Activated CD4-positive, alpha-beta T cell treated with anti-CD3 and anti-CD28 coated beads, Interleukin-2, amount 10 ng/mL, durations not matched to agents 24 days and 14 days (primary cell): ENCODE measurements around the gene GAB2. TPM values are rescaled to one million over a fixed set of nuclear protein-coding genes. Genes with fewer than 3 reads are reported as not detected.

Source experiments
- DNase-seq: peaks from one replicate; pipeline ENCODE4 v3.0.0; 2022
- H3K27ac Mint-ChIP-seq: one replicate; pipeline ENCODE4 v1.8.0; 2022; ENCODE audit warnings: mild to moderate bottlenecking, mixed read lengths
- H3K27me3 Mint-ChIP-seq: one replicate; pipeline ENCODE4 v1.8.0; 2022; ENCODE audit warnings: mixed read lengths
- H3K36me3 Mint-ChIP-seq: one replicate; pipeline ENCODE4 v1.8.0; 2022; ENCODE audit warnings: low read depth, mild to moderate bottlenecking, mixed read lengths
- H3K4me1 Mint-ChIP-seq: one replicate; pipeline ENCODE4 v1.8.0; 2021; ENCODE audit warnings: mixed read lengths
- H3K4me3 Mint-ChIP-seq: one replicate; pipeline ENCODE4 v1.8.0; 2022; ENCODE audit warnings: mild to moderate bottlenecking, moderate library complexity, mixed read lengths
- H3K9me3 Mint-ChIP-seq: one replicate; pipeline ENCODE4 v1.8.0; 2021; ENCODE audit warnings: mixed read lengths
- intact Hi-C: fragments of 100-400 bp; cut with micrococcal nuclease; formaldehyde crosslinking; loops from one replicate; pipeline ENCODE4 v1.15.1; 2023
- total RNA-seq: library from RNA; stranded (reverse); gene quantifications from 2 replicates; pipeline ENCODE4 v1.2.3, GENCODE V29; 2022

The GAB2 gene
- total RNA-seq, 1 donor from 2014 or later, result 16.1 TPM

DNA sequence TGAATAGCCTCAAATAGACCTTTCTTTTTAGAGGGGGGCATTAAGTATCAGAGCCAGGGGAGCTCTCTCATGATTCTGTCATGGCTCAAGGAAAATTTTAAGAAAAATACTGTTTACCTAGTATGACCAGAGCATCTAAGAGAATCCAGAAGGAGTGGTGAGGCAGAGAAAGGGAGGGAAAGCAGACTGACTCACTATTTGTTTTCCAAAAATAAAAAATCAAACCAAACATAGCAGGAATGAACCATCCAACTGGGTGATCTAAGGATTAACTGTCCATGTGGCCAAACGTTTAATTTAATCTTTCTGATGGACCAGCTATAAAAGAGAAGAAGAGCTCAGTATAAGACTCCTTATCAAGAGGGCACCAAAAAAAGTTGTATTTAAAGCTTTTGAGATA, 70.8 kb downstream of the GAB2 start:
- no peak overlapping the region for H3K27ac Mint-ChIP-seq
- H3K36me3 Mint-ChIP-seq, result peaks cover 24% of the 10 kb centered on the region
- intact Hi-C loops, result loop anchor here (5.0 kb wide), 1 partner anchor 46 kb away; no protein-coding TSS in a partner anchor
- no peak overlapping the region for H3K4me3 Mint-ChIP-seq
- H3K4me1 Mint-ChIP-seq, result peaks cover 58% of the 10 kb centered on the region
- DNase-seq, result no peak
- peaks cover 14% of the 10 kb centered on the region for H3K9me3 Mint-ChIP-seq
- H3K27me3 Mint-ChIP-seq, result no peaks in the 10 kb centered on the region

DNA sequence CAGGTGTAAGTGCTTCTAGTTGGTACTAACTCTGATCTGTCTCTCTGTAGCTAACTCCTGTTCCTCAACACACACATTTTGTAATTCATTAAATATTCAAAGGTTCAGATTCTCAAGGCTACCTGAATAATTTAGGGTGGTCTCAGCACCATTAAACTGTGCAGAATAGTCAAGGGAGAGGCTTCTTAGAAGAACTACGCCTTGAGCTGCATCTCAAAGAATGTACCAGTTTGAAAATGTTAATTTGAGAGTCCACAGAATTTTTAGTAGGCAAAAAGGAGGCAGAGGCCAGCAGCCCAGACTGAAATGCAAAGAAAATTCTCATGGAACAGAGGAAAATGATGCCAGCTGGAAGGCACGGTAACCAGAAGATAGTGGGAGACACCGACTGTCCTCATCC, 72.2 kb downstream of the GAB2 start:
- no peak overlapping the region for H3K27ac Mint-ChIP-seq
- H3K36me3 Mint-ChIP-seq, result peaks cover 28% of the 10 kb centered on the region
- DNase-seq, result no peak
- peaks cover 62% of the 10 kb centered on the region for H3K4me1 Mint-ChIP-seq
- peaks cover 19% of the 10 kb centered on the region for H3K9me3 Mint-ChIP-seq
- H3K27me3 Mint-ChIP-seq, result no peaks in the 10 kb centered on the region
- intact Hi-C loops, result loop anchor here (5.0 kb wide), 1 partner anchor 47 kb away; no protein-coding TSS in a partner anchor
- no peak overlapping the region for H3K4me3 Mint-ChIP-seq

DNA sequence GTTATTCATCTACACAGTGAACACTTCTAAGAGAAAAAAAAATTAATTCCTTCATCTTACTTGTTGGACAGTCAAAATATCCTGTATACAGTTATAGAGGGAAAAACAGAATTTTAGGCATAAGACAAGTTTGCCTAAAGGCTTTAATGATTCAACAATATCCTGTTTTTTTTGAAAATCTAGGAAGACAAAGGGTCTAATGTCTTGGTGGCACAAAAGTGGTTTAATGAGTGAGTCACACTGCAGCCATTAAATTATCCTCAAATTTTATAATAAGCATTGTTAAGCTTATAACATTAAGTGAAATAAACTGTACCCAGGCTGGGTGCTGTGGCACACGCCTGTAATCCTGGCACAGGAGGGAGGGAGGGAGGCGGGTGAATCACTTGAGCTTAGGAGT, 72.9 kb downstream of the GAB2 start:
- DNase-seq, result no peak
- Mint-ChIP-seq H3K4me1 (peaks cover 63% of the 10 kb centered on the region), H3K27me3 (no peaks in the 10 kb centered on the region), H3K9me3 (peaks cover 19% of the 10 kb centered on the region), H3K36me3 (peaks cover 27% of the 10 kb centered on the region), H3K4me3 (no peak overlapping the region), H3K27ac (no peak overlapping the region)
- intact Hi-C loops, result loop anchor here (5.0 kb wide), 2 partner anchors 48 to 83 kb away; no protein-coding TSS in a partner anchor

GRCh38 chr11:78344094-78344493, 73.5 kb downstream of the GAB2 start:
- no peak for DNase-seq
- Mint-ChIP-seq H3K4me1 (peaks cover 64% of the 10 kb centered on the region), H3K27me3 (no peaks in the 10 kb centered on the region), H3K36me3 (peaks cover 29% of the 10 kb centered on the region), H3K9me3 (peaks cover 21% of the 10 kb centered on the region), H3K4me3 (no peak overlapping the region), H3K27ac (no peak overlapping the region)
- intact Hi-C loops, result loop anchor here (5.0 kb wide), 1 partner anchor 83 kb away; no protein-coding TSS in a partner anchor

DNA sequence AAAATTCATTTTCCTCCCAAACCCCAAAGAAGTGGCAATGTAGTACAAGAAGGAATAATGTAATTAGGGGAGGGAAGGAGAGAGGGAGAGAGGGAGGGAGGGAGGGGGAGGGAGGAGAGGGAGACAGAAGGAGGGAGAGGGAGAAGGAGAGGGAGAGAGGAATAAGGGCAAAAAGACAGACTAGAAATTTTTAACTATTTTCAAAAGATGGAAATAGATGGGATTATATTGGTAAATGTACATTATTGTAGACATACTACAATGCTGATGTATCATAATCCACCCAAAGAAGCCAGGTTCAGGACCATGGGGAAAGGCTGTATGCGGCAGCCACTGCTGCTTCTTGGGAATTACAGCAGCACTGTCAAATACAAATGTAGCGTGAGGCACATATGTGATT, 74.3 kb downstream of the GAB2 start:
- Mint-ChIP-seq H3K9me3 (peaks cover 19% of the 10 kb centered on the region), H3K4me1 (peaks cover 64% of the 10 kb centered on the region), H3K27me3 (no peaks in the 10 kb centered on the region), H3K27ac (no peak overlapping the region), H3K4me3 (no peak overlapping the region), H3K36me3 (peaks cover 29% of the 10 kb centered on the region)
- intact Hi-C loops, result loop anchor here (5.0 kb wide), 1 partner anchor 84 kb away; no protein-coding TSS in a partner anchor
- no peak for DNase-seq

GRCh38 chr11:78341841-78342240, 75.8 kb downstream of the GAB2 start:
- intact Hi-C loops, result loop anchor here (5.0 kb wide), 1 partner anchor 85 kb away; no protein-coding TSS in a partner anchor
- H3K4me3 Mint-ChIP-seq, result peak overlapping the region; percentile 14
- H3K27me3 Mint-ChIP-seq, result no peaks in the 10 kb centered on the region
- DNase-seq, result no peak
- peaks cover 72% of the 10 kb centered on the region for H3K4me1 Mint-ChIP-seq
- H3K36me3 Mint-ChIP-seq, result peaks cover 26% of the 10 kb centered on the region
- peak overlapping the region; percentile 60 for H3K27ac Mint-ChIP-seq
- peaks cover 18% of the 10 kb centered on the region for H3K9me3 Mint-ChIP-seq

DNA sequence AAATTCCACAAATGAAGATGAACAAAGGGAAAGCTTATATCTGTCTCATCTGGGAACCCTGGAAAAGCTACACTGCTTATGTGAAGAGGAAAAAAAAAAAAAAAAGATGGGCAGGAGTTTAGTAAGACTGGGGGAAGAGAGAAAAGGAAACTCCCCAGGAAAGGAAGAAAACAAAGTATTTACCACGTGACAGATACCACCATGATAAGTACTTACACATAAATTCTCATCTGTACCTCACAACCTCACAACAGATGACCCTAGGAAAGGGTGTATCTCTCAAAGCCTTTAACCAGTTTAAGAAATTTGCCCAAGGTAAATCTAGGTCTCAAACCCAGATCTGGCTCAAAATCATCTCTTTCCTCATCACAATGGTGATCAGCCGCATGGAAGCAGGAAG, 77.1 kb downstream of the GAB2 start:
- Mint-ChIP-seq H3K36me3 (peaks cover 25% of the 10 kb centered on the region), H3K9me3 (peaks cover 12% of the 10 kb centered on the region), H3K27me3 (no peaks in the 10 kb centered on the region), H3K27ac (peak overlapping the region; percentile 94), H3K4me1 (peaks cover 66% of the 10 kb centered on the region), H3K4me3 (peak overlapping the region; percentile 69)
- DNase-seq, result no peak
- intact Hi-C loops, result loop anchor here (1.0 to 5.0 kb wide), 2 partner anchors 8 to 87 kb away; no protein-coding TSS in a partner anchor

DNA sequence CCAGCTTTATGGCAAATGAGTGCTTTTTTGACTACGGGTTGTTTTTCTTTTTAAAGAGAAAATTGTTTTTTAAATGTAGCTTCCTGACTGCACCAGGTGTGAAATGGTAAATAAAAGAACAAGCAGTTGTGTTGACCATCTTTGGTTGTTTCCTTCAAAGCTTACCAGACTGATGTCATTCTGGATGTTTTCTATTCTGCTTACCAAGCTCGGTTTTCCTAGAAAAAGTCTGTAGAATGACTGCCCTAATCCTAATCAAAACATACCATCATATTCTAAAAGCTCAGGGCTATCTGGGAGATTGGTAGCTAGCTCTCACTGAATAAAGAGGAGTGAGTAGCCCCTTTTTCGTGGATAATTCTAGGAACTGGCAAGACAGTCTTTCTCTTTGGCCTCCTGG, 77.7 kb downstream of the GAB2 start:
- H3K9me3 Mint-ChIP-seq, result peaks cover 18% of the 10 kb centered on the region
- H3K27ac Mint-ChIP-seq, result peak overlapping the region; percentile 94
- H3K4me1 Mint-ChIP-seq, result peaks cover 66% of the 10 kb centered on the region
- intact Hi-C loops, result loop anchor here (1.0 to 5.0 kb wide), 4 partner anchors 8 to 87 kb away; partner anchors contain the start of gene GAB2
- peaks cover 30% of the 10 kb centered on the region for H3K36me3 Mint-ChIP-seq
- peak overlapping the region; percentile 69 for H3K4me3 Mint-ChIP-seq
- no peaks in the 10 kb centered on the region for H3K27me3 Mint-ChIP-seq
- no peak for DNase-seq

DNA sequence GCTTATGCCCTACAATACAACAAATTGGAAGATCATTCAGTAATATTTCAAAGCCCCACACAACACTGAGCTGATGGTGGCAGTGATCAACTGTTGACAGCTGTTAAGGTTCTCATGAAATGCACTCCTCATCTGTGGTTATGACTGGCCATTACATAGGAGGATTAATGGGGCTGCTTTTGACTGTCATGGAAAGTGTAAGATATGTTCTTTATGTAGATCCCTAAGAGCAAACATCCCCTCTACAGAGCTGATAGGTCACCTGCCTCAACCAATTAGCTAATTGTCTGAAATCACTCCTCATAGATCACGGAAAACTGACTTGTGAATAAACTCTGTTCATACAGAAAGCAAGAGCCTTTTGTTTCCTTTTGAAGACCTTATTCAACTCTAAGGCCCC, 78.1 kb downstream of the GAB2 start:
- H3K36me3 Mint-ChIP-seq, result peaks cover 32% of the 10 kb centered on the region
- H3K4me3 Mint-ChIP-seq, result peak overlapping the region; percentile 69
- DNase-seq, result peak; percentile 70
- peak overlapping the region; percentile 94 for H3K27ac Mint-ChIP-seq
- no peaks in the 10 kb centered on the region for H3K27me3 Mint-ChIP-seq
- peaks cover 70% of the 10 kb centered on the region for H3K4me1 Mint-ChIP-seq
- peaks cover 23% of the 10 kb centered on the region for H3K9me3 Mint-ChIP-seq
- intact Hi-C loops, result loop anchor here (1.0 to 5.0 kb wide), 2 partner anchors 14 to 78 kb away; partner anchors contain the start of gene GAB2

DNA sequence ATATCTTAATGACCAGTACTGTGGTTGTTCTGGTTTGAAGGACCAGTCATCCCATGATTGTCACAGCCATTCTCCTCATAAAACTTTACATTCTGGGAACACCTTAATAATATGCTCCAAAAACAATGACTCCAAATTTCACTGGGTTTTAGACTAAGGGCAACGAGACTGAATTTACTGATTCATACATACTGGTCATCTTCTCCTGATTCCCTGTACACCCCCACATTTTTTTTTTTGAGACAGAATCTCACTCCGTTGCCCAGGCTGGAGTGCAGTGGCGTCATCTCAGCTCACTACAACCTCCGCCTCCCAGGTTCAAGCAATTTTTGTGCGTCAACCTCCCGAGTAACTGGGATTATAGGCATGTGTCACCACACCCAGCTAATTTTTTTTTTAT, 78.9 kb downstream of the GAB2 start:
- intact Hi-C loops, result loop anchor here (1.0 to 5.0 kb wide), 2 partner anchors 13 to 79 kb away; partner anchors contain the start of gene GAB2
- Mint-ChIP-seq H3K36me3 (peaks cover 30% of the 10 kb centered on the region), H3K4me1 (peaks cover 69% of the 10 kb centered on the region), H3K9me3 (peaks cover 26% of the 10 kb centered on the region), H3K27me3 (no peaks in the 10 kb centered on the region), H3K4me3 (no peak overlapping the region), H3K27ac (peak overlapping the region; percentile 94)
- no peak for DNase-seq

DNA sequence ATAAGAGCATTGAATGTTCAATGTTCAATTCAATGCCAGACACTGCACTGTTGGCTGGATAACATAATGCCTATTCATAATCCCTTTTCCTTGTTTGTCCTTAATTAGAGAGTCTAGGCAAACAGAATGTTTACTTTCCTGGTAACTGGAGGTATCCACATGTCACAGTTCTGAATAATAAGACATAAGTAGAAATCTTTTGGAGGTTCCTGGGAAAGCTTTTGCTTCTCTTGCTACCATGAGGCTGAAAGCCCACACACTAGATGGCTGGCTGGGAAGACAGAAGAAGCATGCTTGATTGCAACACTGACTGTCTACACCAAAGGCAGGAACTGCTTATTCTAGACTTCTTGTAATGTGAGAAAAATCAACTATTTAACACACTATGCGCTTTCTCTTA, 79.5 kb downstream of the GAB2 start:
- Mint-ChIP-seq H3K36me3 (peaks cover 32% of the 10 kb centered on the region), H3K27ac (peak overlapping the region; percentile 94), H3K27me3 (no peaks in the 10 kb centered on the region), H3K9me3 (peaks cover 26% of the 10 kb centered on the region), H3K4me1 (peaks cover 73% of the 10 kb centered on the region), H3K4me3 (peak overlapping the region; percentile 12)
- DNase-seq, result no peak
- intact Hi-C loops, result loop anchor here (5.0 kb wide), 1 partner anchor 79 kb away; the partner anchor contains the start of gene GAB2

DNA sequence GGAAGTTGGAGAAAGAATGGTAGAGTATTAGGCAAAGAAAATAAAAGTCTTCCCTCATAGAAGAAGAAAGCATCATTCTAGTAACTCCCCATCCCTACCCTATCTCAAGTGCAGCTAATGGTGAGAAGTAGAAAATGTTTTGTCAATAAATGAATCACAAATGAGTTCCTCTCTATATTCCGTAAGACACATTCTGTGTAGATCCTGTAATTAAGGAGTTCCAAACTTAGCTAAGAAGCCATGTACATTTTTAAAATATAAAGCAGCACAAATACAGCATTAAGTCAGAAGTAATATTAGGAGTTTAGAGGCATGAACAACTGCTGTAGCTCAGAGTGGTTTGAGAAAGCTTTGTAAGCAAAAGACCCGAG, 80.1 kb downstream of the GAB2 start:
- H3K4me3 Mint-ChIP-seq, result no peak overlapping the region
- peaks cover 29% of the 10 kb centered on the region for H3K36me3 Mint-ChIP-seq
- H3K9me3 Mint-ChIP-seq, result peaks cover 26% of the 10 kb centered on the region
- DNase-seq, result no peak
- H3K27ac Mint-ChIP-seq, result no peak overlapping the region
- H3K4me1 Mint-ChIP-seq, result peaks cover 75% of the 10 kb centered on the region
- intact Hi-C loops, result loop anchor here (5.0 kb wide), 1 partner anchor 80 kb away; the partner anchor contains the start of gene GAB2
- no peaks in the 10 kb centered on the region for H3K27me3 Mint-ChIP-seq

- Mint-ChIP-seq H3K4me1 (peaks cover 80% of the 10 kb centered on the region), H3K9me3 (peaks cover 26% of the 10 kb centered on the region), H3K4me3 (no peak overlapping the region), H3K36me3 (peaks cover 27% of the 10 kb centered on the region), H3K27ac (no peak overlapping the region), H3K27me3 (no peaks in the 10 kb centered on the region)
- DNase-seq, result no peak
- intact Hi-C loops, result loop anchor here (5.0 kb wide), 1 partner anchor 80 kb away; the partner anchor contains the start of gene GAB2
These were observed 80.6 kb downstream of the GAB2 start for GRCh38 chr11:78336877-78337553.

DNA sequence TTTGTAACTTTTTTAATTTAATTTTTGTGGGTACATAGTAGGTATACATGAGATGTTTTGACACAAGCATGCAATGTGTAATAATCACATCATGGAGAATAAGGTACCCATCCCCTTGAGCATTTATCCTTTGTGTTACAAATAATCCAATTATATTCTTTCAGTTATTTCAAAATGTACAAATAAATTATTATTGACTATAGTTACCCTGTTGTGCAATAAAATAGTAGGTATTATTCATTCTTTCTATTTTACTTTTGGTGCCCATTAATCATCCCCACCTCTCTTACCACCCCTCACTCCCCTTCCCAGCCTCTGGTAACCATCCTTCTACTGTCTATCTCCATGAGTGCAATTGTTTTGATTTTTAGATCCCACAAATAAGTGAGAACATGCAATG, 83.5 kb downstream of the GAB2 start:
- no peak for DNase-seq
- H3K4me3 Mint-ChIP-seq, result no peak overlapping the region
- no peaks in the 10 kb centered on the region for H3K27me3 Mint-ChIP-seq
- H3K9me3 Mint-ChIP-seq, result peaks cover 21% of the 10 kb centered on the region
- peaks cover 25% of the 10 kb centered on the region for H3K36me3 Mint-ChIP-seq
- H3K27ac Mint-ChIP-seq, result no peak overlapping the region
- H3K4me1 Mint-ChIP-seq, result peaks cover 74% of the 10 kb centered on the region
- intact Hi-C loops, result no loop called here
